Measurements from ENCODE around the gene RBMXL3.
"Not testable (repeated sequence)": the region's sequence is repeated elsewhere in the genome, so short reads cannot be mapped to it uniquely, and the experiment has no call there.

Gene RBMXL3

GRCh38 chrX:115189110-115189509 lies at the start of gene RBMXL3:
RBMXL3 (plus strand) TSS chrX:115189410; CDS start chrX:115189442, 32 bp downstream.
- no peak for DNase-seq (ENCODE audit: low read depth in 2 of 3, low spot score in 2 of 3)

DNA sequence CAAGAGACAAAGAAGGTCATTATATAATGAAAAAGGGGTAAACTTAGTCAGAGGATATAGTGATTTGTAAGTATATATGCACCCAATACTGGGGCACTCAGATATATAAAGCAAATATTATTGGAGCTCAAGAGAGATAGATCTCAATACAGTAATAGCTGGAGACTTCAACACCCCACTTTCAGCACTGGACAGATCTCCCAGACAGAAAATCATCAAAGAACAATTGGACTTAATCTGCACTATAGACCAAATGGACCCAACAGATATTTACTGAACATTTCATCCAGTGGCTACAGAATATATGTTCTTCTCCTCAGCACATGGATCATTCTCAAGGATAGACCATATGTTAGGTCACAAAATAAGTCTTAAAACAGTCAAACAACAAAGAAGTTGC lies 47.2 kb upstream of the RBMXL3 start:
- DNase-seq (ENCODE audit: low read depth in 2 of 3, low spot score in 2 of 3): no peak

DNA sequence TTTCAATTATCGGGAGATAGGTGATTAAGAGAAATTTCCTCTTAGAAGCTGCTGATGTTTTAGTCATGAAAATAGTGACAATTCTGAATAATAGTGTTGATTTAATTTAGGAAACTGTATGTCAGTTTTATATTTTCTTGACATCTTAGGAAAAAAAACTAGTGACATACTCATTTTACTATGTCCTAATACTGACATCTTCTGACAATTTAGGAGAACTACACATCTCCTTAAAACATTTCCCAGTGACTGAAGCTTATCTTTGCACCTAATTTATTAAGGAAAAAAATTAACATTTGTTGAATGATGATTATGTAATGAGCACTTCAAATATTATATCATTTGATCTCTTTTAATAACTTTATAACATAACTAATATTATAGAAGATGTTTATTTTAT lies 42.0 kb upstream of the RBMXL3 start:
- DNase-seq (ENCODE audit: low read depth in 2 of 3, low spot score in 2 of 3): no peak

DNA sequence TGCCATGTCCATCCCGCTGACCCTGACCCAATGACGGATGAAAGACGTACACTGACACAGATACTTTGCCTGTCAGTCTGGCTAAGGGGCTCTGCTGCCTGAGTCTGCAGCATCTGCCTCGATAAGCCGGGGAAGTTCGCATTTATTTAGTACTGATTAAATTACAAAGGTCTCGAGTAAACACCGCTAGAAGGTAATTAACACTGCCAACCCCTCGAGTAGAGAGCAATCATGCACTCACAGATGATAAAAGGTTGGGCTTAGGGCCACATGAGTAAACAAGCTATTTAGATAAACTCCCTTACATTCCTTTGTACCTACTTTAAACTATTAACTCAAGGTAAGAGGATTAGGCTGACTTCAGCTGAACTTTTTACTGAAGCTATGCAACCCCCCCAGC lies 16.0 kb upstream of the RBMXL3 start:
- no peak for DNase-seq (ENCODE audit: low read depth in 2 of 3, low spot score in 2 of 3)

- DNase-seq (ENCODE audit: low read depth in 2 of 3, low spot score in 2 of 3): no peak
Measured at GRCh38 chrX:115174548-115174947, 14.7 kb upstream of the RBMXL3 start.

DNA sequence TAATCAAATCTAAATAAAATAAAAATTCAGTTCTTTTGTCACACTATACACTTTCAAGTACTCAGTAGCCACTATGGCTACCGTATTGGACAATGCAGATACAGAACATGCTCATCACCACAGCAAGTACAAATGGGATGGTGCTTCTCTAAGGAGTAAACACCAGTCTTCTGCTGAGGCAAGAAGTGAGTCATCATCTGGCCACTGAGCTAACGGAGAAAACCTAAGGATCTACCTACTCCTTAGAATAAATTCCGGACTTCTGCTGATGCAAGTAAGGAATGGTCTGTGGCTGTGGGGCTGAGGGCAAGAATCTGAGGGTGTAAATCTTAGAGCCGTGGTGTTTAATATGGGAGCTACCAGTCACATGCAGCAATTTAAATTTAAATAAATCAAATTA lies 11.3 kb upstream of the RBMXL3 start:
- DNase-seq (ENCODE audit: low read depth in 2 of 3, low spot score in 2 of 3): no peak

DNA sequence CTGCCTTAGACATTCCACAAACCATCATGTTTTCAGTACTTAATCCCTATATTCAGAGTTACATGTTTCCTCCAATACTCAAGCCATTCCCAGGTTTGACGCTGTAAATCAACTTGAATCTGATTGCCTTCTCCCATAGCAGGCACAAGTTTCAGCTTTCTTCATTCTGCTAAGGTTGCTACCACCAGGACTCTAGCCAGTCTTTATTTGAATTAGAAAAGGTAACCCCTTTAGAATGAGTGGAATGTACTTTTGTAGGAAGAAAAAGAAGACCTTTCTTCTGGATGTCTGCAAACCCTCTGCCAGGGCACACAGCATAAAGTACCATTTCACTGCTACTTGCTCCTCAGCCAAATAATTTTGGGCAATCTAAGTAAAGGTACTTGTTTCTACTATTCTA lies 10.7 kb upstream of the RBMXL3 start:
- no peak for DNase-seq (ENCODE audit: low read depth in 2 of 3, low spot score in 2 of 3)

DNA sequence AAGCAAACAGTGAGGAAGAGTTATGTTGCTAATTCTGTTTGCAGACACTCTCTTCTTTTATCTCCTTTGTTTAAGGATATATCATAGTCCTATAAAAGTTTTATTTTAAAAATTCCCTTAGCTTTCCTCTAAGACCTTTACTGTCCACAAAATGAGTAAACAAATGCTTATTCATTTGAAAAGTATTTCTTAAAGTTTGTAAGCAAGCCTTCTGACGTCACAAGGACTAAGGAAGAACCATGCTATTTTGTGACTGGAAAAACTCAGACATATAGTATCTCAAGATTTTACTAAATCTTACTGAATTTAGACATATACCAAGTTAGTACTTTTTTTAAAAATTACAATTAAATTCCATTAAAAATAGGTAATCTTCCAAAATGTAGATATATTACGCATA lies 5.2 kb upstream of the RBMXL3 start:
- no peak for DNase-seq (ENCODE audit: low read depth in 2 of 3, low spot score in 2 of 3)

DNA sequence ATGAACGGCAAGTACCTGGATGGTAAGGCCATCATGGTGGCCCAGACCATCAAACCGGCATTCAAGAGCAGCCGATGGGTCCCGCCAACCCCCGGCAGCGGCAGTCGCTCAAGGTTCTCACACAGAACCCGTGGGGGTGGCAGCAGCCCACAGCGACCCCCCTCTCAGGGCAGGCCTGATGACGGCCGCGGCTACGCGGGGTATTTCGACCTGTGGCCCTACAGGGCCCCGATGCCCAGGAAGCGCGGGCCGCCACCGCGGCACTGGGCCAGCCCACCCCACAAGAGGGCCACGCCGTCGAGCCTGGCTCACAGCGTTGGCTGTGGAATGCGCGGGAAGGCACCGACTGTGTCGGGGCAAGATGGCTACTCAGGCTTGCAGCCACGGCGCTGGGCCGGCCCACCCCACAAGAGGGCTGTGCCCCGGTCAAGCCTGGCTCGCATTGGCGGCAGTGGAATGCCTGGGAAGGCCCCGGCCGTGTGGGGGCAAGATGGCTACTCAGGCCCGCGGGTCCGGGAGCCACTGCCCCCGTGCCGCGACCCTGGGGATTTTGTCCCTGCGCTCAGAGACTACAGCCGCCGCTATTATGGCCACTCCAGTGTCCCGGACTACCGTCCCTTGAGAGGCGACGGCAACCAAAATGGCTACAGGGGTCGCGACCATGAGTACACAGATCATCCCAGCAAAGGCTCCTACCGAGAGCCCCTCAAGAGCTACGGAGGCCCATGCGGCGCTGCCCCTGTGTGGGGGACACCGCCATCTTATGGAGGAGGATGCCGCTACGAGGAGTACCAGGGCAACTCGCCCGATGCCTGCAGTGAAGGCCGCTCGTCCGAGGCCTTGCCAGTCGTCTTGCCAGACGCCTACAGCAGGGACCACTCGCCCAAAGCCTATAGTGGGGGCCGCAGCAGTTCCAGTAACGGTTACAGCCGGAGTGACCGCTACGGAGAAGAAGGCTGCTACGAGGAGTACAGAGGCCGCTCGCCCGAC lies 731 bp downstream of the RBMXL3 start:
- DNase-seq (ENCODE audit: low read depth in 2 of 3, low spot score in 2 of 3): no peak

DNA sequence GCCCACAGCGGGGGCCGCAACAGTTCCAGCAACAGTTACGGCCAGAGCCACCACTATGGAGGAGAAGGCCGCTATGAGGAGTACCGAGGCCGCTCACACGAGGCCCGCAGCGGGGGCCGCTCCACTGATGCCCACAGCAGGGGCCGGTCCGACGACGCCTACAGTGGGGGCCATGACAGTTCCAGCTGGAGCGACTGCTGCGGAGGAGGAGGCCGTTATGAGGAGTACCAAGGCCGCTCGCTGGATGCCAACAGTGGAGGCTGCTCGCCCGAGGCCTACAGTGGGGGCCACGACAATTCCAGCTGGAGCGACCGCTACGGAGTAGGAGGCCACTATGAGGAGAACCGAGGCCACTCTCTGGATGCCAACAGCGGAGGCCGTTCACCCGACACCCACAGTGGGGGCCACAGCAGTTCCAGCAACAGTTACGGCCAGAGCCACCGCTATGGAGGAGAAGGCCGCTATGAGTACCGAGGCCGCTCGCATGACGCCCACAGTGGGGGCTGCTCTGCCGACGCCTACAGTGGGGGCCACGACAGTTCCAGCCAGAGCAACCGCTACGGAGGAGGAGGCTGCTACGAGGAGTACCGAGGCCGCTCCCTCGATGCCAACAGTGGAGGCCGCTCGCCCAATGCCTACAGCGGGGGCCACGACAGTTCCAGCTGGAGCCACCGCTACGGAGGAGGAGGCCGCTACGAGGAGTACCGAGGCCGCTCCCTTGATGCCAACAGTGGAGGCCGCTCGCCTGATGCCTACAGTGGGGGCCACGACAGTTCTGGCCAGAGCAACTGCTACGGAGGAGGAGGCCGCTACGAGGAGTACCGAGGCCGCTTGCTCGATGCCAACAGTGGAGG lies 1.7 kb downstream of the RBMXL3 start:
- no peak for DNase-seq (ENCODE audit: low read depth in 2 of 3, low spot score in 2 of 3)

GRCh38 chrX:115191490-115192243 lies 2.5 kb downstream of the RBMXL3 start:
- no peak for DNase-seq (ENCODE audit: low read depth in 2 of 3, low spot score in 2 of 3)

DNA sequence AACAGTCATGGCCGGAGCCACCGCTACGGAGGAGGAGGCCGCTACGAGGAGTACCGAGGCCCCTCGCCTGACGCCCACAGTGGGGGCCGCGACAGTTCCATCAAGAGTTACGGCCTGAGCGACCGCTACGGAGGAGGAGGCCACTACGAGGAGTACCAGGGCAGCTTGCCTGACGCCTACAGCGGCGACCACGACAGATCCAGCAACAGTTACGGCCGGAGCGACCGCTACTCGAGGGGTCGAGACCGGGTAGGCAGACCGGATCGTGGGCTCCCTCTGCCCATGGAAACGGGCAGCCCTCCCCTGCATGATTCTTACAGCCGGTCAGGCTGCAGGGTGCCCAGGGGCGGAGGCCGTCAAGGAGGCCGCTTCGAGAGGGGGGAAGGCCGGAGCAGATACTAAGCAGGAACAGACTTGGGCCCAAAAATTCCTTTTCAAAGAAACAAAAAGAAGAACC lies 3.1 kb downstream of the RBMXL3 start:
- no peak for DNase-seq (ENCODE audit: low read depth in 2 of 3, low spot score in 2 of 3)

DNA sequence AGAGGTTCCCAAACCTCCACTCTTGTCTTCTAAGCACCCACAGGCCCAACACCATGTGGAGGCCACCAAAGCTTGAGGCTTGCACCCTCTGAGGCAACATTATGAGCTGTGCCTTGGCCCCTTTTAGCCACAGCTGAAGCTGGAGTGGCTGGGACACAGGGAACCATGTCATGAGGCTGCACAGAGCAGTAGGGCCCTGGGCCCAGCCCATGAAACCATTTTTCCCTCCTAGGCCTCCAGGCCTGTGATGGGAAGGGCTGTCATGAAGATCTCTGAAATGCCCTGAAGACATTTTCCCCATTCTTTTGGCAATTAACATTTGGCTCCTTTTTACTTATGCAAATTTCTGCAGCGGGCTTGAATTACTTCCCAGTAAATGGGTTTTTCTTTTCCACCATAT lies 14.8 kb downstream of the RBMXL3 start:
- no peak for DNase-seq (ENCODE audit: low read depth in 2 of 3, low spot score in 2 of 3)

- DNase-seq (ENCODE audit: low read depth in 2 of 3, low spot score in 2 of 3): not testable (repeated sequence)
Measured at GRCh38 chrX:115209547-115209946, 20.3 kb downstream of the RBMXL3 start.

GRCh38 chrX:115214151-115214550 lies 24.9 kb downstream of the RBMXL3 start:
- DNase-seq (ENCODE audit: low read depth in 2 of 3, low spot score in 2 of 3): no peak

DNA sequence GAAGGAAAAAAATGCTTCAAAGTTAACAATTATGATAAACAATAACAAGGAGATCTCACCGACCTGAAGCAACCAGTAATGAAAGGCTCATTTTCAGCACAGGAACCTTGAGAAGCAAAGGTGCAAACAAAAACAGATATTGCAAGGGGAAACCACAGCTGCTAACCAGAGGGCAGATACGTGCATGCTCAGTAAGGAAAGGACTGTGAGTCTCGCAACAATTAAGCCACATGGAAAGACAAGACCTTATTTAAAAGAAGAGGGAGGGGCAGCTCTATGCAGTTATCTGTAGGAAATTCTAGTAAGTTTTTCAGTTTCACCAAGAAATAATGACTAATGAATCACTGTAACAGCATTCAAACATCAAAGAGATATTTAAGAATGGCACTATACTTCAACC lies 25.4 kb downstream of the RBMXL3 start:
- DNase-seq (ENCODE audit: low read depth in 2 of 3, low spot score in 2 of 3): no peak

DNA sequence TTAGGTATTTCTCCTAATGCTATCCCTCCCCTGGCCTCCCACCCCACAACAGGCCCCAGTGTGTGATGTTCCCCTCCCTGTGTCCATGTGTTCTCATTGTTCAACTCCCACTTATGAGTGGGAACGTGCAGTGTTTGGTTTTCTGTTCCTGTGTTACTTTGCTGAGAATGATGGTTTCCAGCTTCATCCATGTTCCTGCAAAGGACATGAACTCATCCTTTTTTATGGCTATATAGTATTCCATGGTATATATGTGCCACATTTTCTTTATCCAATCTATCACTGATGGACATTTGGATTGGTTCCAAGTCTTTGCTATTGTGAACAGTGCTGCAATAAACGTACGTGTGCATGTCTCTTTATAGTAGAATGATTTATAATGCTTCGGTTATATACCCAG lies 28.1 kb downstream of the RBMXL3 start:
- not testable (repeated sequence) for DNase-seq (ENCODE audit: low read depth in 2 of 3, low spot score in 2 of 3)

DNA sequence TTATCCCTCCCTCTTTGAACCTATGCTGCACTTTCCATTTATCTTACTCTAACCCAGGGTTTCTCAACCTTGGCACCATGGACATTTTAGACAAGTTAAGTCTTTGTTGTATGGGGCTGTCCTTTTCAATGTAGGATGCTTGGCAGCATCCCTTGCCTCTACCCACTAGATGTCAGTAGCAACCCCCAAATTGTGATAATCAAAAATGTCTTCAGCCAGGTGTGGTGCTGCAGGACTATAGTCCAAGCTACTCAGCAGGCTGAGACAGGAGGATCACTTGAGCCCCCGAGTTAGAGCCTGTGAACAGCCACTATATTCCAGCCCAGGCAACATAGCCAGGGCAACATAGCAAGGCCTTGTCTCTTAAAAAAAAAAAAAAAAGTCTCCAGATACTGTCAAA lies 37.7 kb downstream of the RBMXL3 start:
- no peak for DNase-seq (ENCODE audit: low read depth in 2 of 3, low spot score in 2 of 3)

DNA sequence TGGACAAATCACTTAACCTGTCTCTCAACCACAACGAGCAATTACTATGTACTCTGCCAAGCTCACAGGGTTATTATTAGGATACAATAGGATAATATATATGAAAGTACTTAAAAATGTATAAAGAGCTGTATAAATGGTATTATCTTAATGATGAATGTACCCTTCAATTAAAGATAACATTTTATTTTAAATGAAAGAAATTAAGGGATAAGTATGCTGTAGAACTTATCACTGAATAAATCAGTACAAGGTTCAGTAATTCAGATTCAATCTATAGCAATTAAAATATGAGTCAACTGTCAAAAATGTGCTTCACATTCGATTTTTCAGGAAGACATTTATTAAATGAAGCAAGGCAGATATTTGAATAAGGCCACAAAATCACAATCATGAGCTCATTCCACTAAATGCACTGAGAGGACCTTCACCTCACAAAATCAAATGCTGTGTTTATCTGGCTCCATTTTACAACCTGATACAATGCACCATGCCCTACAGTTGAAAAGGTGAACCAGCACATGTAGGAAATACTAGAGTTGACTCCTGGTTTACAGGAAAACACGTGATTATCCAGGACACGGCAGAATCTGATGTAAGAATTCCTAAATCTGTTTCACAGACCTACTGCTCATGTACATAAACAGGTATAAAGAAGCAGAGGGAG lies 40.3 kb downstream of the RBMXL3 start:
- DNase-seq (ENCODE audit: low read depth in 2 of 3, low spot score in 2 of 3): no peak

DNA sequence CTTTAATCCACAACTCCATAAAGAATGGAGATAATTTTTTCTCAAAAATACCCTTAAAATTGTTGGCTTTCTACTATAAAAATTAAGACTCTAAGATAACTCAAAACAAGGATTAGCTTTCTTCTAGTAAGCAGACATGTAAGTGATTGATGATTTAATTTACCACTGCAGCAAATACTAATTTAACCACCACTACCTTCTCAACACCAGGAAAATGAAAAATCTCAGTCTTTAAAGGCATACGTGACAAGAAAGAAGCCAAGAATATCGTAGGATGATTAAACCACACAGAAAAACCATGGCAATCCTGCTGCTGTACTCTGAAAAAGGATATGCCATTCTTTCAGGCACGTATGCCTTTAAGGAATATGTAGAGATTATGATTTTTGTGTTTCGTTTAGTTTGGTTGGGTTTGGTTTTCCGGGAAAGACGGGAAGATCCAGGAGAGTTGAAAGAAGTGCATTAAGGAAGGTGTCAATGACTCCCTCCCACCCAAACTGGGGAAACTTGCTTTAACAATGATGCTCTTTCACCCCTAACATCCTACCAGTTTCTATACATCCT lies 43.8 kb downstream of the RBMXL3 start:
- no peak for DNase-seq (ENCODE audit: low read depth in 2 of 3, low spot score in 2 of 3)
